Activated CD4-positive, alpha-beta T cell treated with anti-CD3 and anti-CD28 coated beads, Interleukin-2, amount 50 U/mL, for 48 hours (primary cell): ENCODE results near the gene DUOXA1.
"Not testable (repeated sequence)": the region's sequence is repeated elsewhere in the genome, so short reads cannot be mapped to it uniquely, and the experiment has no call there.

Source experiments
- DNase-seq, 2 experiments: peaks; one replicate each; pipeline ENCODE4 v3.0.0-alpha.2; 2020

Gene DUOXA1

GRCh38 chr15:45112143-45112590 is 17.5 kb downstream of the DUOXA1 start:
- DNase-seq = peak in 1 of 2 experiments; percentile 13

DNA sequence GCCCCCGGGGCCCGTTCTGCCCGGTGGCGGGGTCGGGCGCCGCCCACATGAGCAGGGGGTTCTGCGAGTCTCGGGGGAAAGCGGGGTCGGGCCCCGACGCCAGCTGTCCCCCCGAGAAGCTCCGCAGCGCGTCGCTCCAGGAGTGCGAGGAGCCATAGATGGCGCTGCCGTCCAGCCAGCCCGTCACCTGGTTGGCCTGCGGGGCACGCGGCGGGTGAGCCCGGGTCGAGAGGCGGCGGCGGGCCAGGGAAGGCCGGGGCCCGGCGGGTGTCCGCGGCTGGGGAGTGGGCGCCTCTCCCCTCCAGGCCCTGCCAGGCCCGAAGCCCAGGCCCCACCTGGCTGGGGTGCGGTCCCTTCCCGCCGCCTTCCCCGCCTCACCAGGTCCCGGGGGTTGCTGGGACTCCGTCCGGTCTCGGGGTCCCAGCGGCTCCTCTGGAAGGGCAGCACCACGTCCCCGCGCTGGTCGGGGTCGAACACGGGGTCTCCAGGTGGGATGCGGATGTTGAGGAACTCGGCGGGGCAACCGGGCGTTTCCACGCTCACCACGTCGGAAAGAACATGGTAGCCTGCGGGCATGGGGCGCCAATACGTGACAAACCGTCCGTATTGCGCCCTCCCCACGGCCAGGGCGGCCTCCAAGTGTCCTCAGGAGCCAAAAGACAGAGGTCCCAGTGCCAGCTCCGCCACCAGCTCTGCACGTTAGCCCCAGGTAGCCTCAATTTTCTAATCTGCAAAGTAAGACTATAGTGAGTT is 18.1 kb downstream of the DUOXA1 start:
- no peak for DNase-seq

DNA sequence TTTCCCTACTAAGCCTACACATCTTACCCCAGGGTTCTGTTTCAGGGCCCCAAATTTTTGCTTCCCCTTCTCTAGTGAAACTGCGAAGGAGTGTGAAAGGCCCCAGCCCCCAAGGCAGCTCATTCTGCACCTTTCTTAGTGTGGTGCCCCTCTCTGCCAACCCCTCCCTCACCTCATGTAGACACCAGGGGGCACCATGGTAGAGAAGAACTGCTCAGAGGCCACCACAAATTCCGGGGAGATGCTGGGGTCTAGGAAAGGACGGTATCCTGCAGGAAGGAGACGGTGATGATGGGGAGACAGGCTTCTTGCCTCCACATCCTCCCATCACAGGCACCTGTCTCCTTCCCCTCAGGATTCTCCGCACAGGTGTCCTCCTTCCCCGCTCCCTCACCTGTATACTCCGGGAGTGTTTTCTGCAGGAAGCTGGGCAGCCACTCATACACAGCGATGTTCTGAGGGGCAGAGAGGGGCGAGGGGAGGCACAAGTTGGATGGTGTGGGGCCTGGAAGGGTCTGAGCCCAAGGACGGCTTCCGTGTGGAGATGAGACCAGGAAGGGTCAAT is 19.3 kb downstream of the DUOXA1 start:
- no peak for DNase-seq

- DNase-seq = no peak
Measured at GRCh38 chr15:45107941-45108630, 21.6 kb downstream of the DUOXA1 start.

GRCh38 chr15:45106002-45106790 is 23.5 kb downstream of the DUOXA1 start:
- DNase-seq = no peak

DNA sequence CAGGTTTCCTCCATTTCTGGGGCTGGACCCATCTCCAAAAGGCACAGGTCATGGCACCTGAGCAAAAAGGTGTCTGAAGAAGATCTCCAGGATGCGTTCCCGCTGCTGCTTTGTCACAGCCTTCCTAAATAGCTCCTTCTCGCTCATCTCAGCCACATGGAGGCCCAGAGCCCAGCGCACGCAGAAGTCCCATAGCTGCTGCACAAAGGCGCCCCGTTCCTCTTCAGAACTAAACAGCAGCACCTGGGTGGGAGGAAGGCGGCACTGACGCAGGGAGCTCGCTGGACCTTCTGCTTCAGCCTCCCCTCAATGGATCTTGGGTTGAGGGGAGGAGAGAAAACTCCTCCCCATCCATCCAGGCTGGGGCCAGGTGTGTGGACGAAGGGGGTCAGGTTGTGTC is 24.1 kb downstream of the DUOXA1 start:
- DNase-seq = no peak

DNA sequence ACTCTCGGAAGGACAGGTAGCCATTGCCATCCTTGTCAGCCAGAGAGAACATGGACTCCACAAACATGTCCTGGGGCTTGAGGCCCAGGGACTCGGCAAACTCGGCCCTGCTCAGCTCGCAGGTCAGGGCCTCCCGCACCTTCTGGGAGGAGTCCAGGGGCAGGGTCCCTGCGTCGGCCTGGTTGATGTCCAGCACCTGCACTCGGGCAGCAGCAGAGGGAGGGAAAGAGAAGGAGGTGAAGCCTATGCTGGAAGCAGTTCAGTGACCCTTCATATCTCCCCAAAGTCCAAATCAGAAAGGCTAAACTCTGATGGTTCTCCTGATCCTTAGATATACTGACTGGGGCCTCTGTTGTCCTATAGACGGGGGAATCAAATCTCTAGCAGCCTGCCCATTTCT is 25.5 kb downstream of the DUOXA1 start:
- DNase-seq = not testable (repeated sequence)

GRCh38 chr15:45102226-45102625 is 27.5 kb downstream of the DUOXA1 start:
- no peak for DNase-seq

- no peak for DNase-seq
Measured at GRCh38 chr15:45101749-45102148, 27.9 kb downstream of the DUOXA1 start.

DNA sequence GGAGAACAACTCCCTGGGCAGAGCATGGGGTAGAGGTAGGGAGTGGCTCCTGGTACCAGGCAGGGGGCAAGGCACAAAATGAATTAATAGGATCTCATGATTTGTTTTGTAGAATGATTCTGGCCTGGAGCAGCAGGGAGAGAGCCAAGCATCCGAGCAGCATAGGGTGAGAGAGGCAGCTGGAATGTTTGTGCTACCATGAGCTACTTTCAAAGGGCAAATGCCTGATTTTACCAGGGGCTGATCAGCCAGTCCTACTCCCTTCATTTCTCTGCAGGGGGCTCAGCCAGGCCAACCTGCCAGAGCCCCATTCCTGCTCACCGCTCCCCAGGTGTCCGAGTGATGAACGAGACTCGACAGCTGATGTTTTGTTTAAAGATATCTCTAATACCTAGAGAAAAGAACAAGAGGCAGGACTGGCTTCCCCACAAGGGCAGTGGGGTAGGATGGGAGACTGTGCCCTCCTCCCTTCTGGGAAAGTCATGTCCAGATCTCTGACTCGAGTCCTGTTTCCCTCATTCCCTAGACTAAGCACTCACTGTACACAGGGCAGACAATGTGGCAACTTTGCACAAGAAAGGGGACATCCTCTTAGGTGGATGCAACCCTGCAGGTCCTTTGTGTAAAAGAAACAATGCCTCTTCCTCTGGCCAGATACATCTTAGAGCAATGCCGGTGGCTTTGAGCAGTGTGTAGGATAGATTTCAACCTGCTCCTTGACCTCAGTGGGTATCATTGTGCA is 28.6 kb downstream of the DUOXA1 start:
- no peak for DNase-seq

GRCh38 chr15:45099549-45100165 is 30.0 kb downstream of the DUOXA1 start:
- DNase-seq = no peak

DNA sequence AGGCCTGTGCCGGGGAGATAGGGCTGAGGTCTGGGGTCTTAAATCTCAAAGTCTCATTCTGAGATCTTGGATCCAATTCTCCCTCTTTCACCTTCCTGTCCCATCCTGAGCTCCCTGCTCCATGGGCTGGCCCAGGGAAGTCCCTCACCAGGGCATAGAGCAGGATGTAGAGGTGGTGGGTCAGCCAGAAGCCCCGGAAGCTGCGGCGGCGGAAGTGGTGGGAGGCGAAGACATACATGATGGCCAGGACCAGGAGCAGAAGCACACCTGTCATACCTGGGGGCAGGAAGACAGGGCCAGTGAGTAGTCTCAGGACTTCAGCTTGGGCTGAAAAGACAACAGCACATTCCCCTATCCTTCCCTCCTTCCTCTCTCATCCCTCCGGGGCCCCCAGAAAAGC is 32.2 kb downstream of the DUOXA1 start:
- no peak for DNase-seq

DNA sequence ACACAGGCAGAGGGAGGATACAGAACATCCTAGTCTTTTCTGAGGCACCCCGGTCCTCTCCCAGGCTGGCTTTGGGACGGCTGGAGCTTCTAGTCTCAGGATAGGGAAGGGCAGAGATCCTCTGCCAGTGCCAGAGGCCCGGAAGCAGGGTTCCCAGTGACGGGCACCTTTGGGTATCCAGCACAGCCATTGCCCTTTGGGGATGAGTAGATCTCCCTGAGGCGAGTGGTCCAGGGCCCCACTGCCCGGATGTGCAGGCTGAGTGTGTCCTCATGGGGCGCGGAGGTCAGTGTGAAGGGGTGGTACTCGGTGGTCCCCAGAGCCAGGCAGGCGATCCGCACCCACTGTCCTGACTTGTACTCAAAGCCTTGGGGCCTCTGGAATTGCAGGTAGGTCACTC is 34.0 kb downstream of the DUOXA1 start:
- DNase-seq = no peak

- no peak for DNase-seq
Measured at GRCh38 chr15:45094358-45094730, 35.3 kb downstream of the DUOXA1 start.

DNA sequence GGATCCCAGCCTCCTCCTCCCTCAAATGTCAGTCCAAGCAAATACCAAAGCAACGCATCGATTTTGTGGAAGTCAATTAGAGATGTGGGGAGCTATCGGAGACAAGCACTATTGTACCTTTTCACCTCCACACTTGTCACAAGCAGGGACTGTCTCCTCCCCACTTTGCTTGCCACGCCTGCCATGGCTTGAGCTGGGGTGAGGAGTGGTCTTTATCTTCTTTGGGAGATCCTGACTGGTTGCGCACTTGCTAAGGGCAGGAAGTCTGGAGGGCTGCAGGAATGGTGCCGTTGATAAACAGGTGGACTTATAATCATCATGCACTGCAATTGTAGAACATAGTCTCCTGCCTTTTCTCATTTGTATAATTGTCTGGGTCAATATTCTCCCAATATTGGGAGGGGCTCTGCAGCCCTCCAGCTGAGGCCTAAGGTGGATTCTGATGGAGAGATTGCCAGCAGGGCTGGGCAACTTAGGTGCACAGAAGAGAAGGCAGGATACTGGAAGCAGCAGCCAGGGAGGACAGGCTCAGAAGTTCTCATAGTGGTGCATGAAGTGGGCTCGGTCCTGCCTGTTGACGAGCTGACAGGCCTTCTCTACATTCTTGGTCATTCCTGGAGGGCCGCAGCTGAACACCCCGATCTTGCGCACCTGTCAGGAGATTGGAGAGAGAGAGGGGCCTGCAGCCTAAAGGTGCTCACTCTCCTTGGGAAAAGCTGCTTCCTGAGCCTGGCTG is 35.9 kb downstream of the DUOXA1 start:
- DNase-seq = no peak

- no peak for DNase-seq
Measured at GRCh38 chr15:45093013-45093412, 36.7 kb downstream of the DUOXA1 start.

DNA sequence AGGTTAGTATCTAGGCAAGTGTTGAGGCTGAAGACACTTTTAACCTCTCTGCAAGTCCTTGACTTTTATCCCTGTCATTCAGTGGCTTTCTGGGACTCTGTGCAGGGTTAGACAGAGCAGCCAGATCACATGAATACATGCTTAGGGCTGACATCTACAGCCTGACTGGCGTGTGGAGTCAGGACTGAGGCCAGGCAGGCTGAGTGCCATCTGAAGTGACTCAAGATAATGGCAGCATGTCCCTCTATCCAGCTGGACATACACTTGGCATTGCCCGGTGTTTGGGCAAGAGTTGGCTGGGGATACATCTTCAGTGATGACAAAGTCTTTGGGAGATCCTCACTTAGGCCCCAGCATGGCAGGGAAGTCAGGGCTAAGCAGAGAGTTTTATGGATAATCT is 38.1 kb downstream of the DUOXA1 start:
- no peak for DNase-seq

- no peak for DNase-seq
Measured at GRCh38 chr15:45091161-45091560, 38.5 kb downstream of the DUOXA1 start.

DNA sequence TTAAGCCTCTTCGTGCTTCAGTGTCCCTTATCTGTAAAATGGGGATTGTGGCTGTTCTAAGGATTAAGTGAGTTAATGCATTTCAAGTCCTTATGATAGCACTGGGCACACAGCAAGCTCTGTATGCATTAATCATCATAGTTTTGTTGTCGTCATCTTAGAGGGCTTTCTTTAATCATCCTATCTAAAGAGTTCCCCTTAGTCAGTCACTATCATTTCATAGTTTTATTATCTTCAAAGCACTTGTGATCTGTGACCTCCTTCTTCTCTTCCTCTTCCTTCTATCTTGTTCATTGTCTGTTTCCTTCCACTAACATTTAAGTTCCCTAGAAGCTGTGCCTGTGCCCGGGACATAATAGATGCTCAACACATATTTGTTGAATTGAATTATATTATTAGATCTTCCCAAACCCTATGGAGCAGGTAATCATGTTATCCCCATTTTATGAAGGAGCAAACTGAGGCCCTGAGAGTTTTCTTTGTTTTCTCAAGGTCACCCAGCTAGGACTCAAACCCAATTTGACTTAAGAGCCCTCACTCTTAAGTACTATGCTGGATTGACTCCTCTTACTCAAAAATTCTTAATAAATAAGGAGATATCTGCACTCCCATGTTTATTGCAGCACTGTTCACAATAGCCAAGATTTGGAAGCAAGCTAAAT is 39.8 kb downstream of the DUOXA1 start:
- DNase-seq = no peak

- no peak for DNase-seq
Measured at GRCh38 chr15:45088801-45089711, 40.6 kb downstream of the DUOXA1 start.
